HepG2 (cell line): ENCODE results near the gene VARS1. TPM values are rescaled to one million over a fixed set of nuclear protein-coding genes. Genes with fewer than 3 reads are reported as not detected.
A peak's percentile ranks its signal among the peaks of the same experiment; 100 is the strongest.

Experiments
- ATF7-NPFF ChIP-seq: sonication (generic); formaldehyde crosslinking; IDR thresholded peaks from 2 replicates; pipeline ENCODE4 v1.8.1; 2023; ENCODE audit warnings: mild to moderate bottlenecking, low read depth, missing genetic modification reagents, moderate library complexity
- LCORL ChIP-seq, 2 experiments: fragments of 450-650 bp in 1 of 2; sonication (generic) in 1 of 2; formaldehyde crosslinking in 1 of 2; IDR thresholded peaks; 2 replicates each; pipeline versions ENCODE4 v1.5.0 to v1.6.1; 2017 to 2020; ENCODE audit warnings: antibody characterized with exemption in 1 of 2, missing genetic modification reagents in 1 of 2
- MED1 ChIP-seq: sonication (generic); formaldehyde crosslinking; IDR thresholded peaks from 2 replicates; pipeline ENCODE4 v1.4.0; 2020; ENCODE audit warnings: missing genetic modification reagents
- RBAK ChIP-seq: sonication (generic); formaldehyde crosslinking; IDR thresholded peaks from 2 replicates; pipeline ENCODE4 v1.5.1; 2020; ENCODE audit warnings: mild to moderate bottlenecking, missing genetic modification reagents
- SIN3B ChIP-seq: fragments of 150-350 bp; IDR thresholded peaks from 2 replicates; pipeline ENCODE4 v1.6.1; 2014; ENCODE audit warnings: low read length
- SP1 ChIP-seq, 2 experiments: fragments of 450-650 bp in 1 of 2; sonication (generic) in 1 of 2; formaldehyde crosslinking in 1 of 2; IDR thresholded peaks; 2 replicates each; pipeline versions ENCODE4 v1.4.0 to v1.6.1; 2016 to 2020; ENCODE audit warnings: missing genetic modification reagents in 1 of 2
- ZBTB26 ChIP-seq: IDR thresholded peaks from 2 replicates; pipeline ENCODE4 v1.6.1; 2016; ENCODE audit warnings: missing compliant biosample characterization, missing genetic modification reagents, borderline replicate concordance
- polyA plus RNA-seq, 8 experiments: library from polyadenylated mRNA; depleted of rRNA in 3 of 8; stranded (reverse) in 7 of 8; unstranded in 1 of 8; fragments of >200 nt; fragmentation: Illumina TruSeq in 4 of 8; extraction: Trizol in 4 of 8; gene quantifications; 2 replicates each; pipeline versions ENCODE4 v1.2.1 to v1.2.3, GENCODE V29; 2011 to 2016; ENCODE audit warnings: low read depth in 4 of 8, missing spikeins in 1 of 8, mixed read lengths in 1 of 8; ENCODE audit not compliant: insufficient read depth in 1 of 8
- total RNA-seq, 5 experiments: library from RNA; depleted of rRNA; stranded (reverse); fragments of >200 nt; fragmentation: Illumina TruSeq; extraction: Trizol; gene quantifications; 2 replicates each; pipeline ENCODE4 v1.2.3, GENCODE V29; 2016; ENCODE audit warnings: low read depth in 1 of 5
- TF ChIP-seq, protein P1 (sequence below), 2 experiments: sonication (generic) in 1 of 2; formaldehyde crosslinking in 1 of 2; IDR thresholded peaks; 2 replicates each; pipeline versions ENCODE4 v1.4.0 to v1.6.1; 2016 to 2020; ENCODE audit warnings: borderline replicate concordance in 1 of 2, low read depth in 1 of 2, mild to moderate bottlenecking in 1 of 2, missing genetic modification reagents in 1 of 2
- TF ChIP-seq, protein P2 (sequence below): sonication (generic); formaldehyde crosslinking; IDR thresholded peaks from 2 replicates; pipeline ENCODE4 v1.5.0; 2020; ENCODE audit warnings: mild to moderate bottlenecking, missing genetic modification reagents, moderate library complexity

The VARS1 gene
- total and polyA plus RNA-seq, 2 of the 13 experiments (the other 11 are each of a cell fraction or from before 2014, with no cell fraction given): 14.7 to 56.1 TPM

GRCh38 chr6:31763619-31763940 lies 32.0 kb downstream of the VARS1 start (continued):
- TF ChIP-seq, protein P1, sequence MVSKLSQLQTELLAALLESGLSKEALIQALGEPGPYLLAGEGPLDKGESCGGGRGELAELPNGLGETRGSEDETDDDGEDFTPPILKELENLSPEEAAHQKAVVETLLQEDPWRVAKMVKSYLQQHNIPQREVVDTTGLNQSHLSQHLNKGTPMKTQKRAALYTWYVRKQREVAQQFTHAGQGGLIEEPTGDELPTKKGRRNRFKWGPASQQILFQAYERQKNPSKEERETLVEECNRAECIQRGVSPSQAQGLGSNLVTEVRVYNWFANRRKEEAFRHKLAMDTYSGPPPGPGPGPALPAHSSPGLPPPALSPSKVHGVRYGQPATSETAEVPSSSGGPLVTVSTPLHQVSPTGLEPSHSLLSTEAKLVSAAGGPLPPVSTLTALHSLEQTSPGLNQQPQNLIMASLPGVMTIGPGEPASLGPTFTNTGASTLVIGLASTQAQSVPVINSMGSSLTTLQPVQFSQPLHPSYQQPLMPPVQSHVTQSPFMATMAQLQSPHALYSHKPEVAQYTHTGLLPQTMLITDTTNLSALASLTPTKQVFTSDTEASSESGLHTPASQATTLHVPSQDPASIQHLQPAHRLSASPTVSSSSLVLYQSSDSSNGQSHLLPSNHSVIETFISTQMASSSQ (IDR thresholded peaks at IDR 0.05; ENCODE audit: low read depth): no peak
- TF ChIP-seq, protein P1 (CRISPR knock-in tag; IDR thresholded peaks at IDR 0.05; ENCODE audit: borderline replicate concordance): 0 out of 2 replicates have a peak, but pooled peaks have one; percentile 18
- TF ChIP-seq ZBTB26 (CRISPR knock-in tag) (no peak), MED1 (peak; percentile 18; the same call in 1 of the 2 replicates), ATF7-NPFF (CRISPR knock-in tag) (no peak), LCORL (IDR thresholded peaks at IDR 0.05) (no peak), LCORL (CRISPR knock-in tag; IDR thresholded peaks at IDR 0.05) (peak; percentile 73), SP1 (IDR thresholded peaks at IDR 0.05) (no peak), SP1 (CRISPR knock-in tag; IDR thresholded peaks at IDR 0.05) (0 out of 2 replicates have a peak, but pooled peaks have one; percentile 17), SIN3B (no peak), RBAK (CRISPR knock-in tag) (no peak)
- TF ChIP-seq, protein P2, sequence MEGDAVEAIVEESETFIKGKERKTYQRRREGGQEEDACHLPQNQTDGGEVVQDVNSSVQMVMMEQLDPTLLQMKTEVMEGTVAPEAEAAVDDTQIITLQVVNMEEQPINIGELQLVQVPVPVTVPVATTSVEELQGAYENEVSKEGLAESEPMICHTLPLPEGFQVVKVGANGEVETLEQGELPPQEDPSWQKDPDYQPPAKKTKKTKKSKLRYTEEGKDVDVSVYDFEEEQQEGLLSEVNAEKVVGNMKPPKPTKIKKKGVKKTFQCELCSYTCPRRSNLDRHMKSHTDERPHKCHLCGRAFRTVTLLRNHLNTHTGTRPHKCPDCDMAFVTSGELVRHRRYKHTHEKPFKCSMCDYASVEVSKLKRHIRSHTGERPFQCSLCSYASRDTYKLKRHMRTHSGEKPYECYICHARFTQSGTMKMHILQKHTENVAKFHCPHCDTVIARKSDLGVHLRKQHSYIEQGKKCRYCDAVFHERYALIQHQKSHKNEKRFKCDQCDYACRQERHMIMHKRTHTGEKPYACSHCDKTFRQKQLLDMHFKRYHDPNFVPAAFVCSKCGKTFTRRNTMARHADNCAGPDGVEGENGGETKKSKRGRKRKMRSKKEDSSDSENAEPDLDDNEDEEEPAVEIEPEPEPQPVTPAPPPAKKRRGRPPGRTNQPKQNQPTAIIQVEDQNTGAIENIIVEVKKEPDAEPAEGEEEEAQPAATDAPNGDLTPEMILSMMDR (CRISPR knock-in tag): peak; percentile 77
